Ishikawa (cell line): ENCODE measurements around the gene CLTCL1.

Experiments
- CEBPB ChIP-seq: IDR thresholded peaks from 2 replicates; pipeline ENCODE4 v1.6.1; 2012
- CREB1 ChIP-seq: IDR thresholded peaks from 2 replicates; pipeline ENCODE4 v1.6.1; 2012; ENCODE audit warnings: low read depth
- EGR1 ChIP-seq: IDR thresholded peaks from 2 replicates; pipeline ENCODE4 v1.6.1; 2012
- EP300 ChIP-seq: IDR thresholded peaks from 2 replicates; pipeline ENCODE4 v1.6.1; 2012; ENCODE audit warnings: borderline replicate concordance
- FOXM1 ChIP-seq: IDR thresholded peaks from 2 replicates; pipeline ENCODE4 v1.6.1; 2012; ENCODE audit warnings: low read depth, borderline replicate concordance
- NFIC ChIP-seq: IDR thresholded peaks from 2 replicates; pipeline ENCODE4 v1.6.1; 2012
- RAD21 ChIP-seq: IDR thresholded peaks from 2 replicates; pipeline ENCODE4 v1.6.1; 2012; ENCODE audit warnings: low read depth
- TAF1 ChIP-seq: IDR thresholded peaks from 2 replicates; pipeline ENCODE4 v1.6.1; 2012; ENCODE audit warnings: low read depth, mild to moderate bottlenecking
- TCF12 ChIP-seq: IDR thresholded peaks from 2 replicates; pipeline ENCODE4 v1.6.1; 2012; ENCODE audit warnings: low read depth
- TEAD4 ChIP-seq: IDR thresholded peaks from 2 replicates; pipeline ENCODE4 v1.6.1; 2012
- YY1 ChIP-seq: IDR thresholded peaks from 2 replicates; pipeline ENCODE4 v1.6.1; 2012; ENCODE audit warnings: low read depth
- ZBTB7A ChIP-seq: IDR thresholded peaks from 2 replicates; pipeline ENCODE4 v1.6.1; 2012; ENCODE audit warnings: low read depth
- TF ChIP-seq, protein P1 (sequence below): IDR thresholded peaks from 2 replicates; pipeline ENCODE4 v1.6.1; 2012
- TF ChIP-seq, protein P2 (sequence below): IDR thresholded peaks from 2 replicates; pipeline ENCODE4 v1.6.1; 2012
- TF ChIP-seq, protein P3 (sequence below): IDR thresholded peaks from 2 replicates; pipeline ENCODE4 v1.6.1; 2012; ENCODE audit warnings: low read depth, mild to moderate bottlenecking

CLTCL1 gene

DNA sequence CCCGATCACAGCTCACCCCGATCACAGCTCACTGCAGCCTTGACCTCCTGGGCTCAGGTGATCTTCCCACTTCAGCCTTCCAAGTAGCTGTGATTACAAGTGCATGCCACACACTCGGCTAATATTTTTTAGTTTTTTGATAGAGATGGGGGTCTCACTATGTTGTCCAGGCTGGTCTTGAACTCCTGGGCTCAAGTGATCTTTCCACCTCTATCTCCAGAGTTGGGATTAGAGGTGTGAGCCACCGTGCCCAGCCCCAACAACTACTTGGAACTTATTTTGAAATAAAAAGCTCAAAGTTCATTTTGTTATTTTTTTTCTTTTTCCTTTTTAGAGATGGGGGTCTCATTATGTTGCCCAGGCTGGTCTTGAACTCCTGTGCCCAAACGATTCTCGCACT, 85.2 kb downstream of the CLTCL1 start:
- TF ChIP-seq TCF12 (no peak), TEAD4 (no peak), CREB1 (no peak)

DNA sequence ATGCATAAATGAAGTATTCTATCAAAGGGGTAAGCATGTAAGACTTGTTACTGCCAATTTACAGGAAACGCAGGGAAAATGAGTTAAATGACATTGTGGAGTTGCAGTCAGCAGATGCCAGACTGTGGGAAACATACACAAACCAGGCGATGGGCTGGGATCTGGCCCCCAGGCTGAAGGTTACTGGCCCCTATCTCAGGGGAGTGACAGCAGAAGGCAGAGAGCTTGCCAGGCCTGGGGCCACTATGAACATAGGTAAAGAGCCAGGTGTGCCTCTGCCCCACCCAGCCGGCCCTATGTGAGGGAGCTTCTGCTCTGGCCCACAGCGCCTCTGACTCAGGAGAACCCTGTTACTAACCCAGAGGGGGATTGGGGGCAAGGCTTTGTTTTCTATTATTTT, 86.9 kb downstream of the CLTCL1 start:
- no peak for TF ChIP-seq CEBPB
- TF ChIP-seq FOXM1: no peak
- no peak for TF ChIP-seq TCF12
- no peak for TF ChIP-seq YY1
- TF ChIP-seq CREB1: no peak
- TF ChIP-seq EGR1: no peak
- TF ChIP-seq EP300: no peak
- no peak for TF ChIP-seq TAF1
- TF ChIP-seq TEAD4: no peak
- TF ChIP-seq, protein P1, sequence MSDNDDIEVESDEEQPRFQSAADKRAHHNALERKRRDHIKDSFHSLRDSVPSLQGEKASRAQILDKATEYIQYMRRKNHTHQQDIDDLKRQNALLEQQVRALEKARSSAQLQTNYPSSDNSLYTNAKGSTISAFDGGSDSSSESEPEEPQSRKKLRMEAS: no peak
- TF ChIP-seq ZBTB7A: no peak
- TF ChIP-seq, protein P2, sequence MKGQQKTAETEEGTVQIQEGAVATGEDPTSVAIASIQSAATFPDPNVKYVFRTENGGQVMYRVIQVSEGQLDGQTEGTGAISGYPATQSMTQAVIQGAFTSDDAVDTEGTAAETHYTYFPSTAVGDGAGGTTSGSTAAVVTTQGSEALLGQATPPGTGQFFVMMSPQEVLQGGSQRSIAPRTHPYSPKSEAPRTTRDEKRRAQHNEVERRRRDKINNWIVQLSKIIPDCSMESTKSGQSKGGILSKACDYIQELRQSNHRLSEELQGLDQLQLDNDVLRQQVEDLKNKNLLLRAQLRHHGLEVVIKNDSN: no peak
- no peak for TF ChIP-seq NFIC
- TF ChIP-seq, protein P3, sequence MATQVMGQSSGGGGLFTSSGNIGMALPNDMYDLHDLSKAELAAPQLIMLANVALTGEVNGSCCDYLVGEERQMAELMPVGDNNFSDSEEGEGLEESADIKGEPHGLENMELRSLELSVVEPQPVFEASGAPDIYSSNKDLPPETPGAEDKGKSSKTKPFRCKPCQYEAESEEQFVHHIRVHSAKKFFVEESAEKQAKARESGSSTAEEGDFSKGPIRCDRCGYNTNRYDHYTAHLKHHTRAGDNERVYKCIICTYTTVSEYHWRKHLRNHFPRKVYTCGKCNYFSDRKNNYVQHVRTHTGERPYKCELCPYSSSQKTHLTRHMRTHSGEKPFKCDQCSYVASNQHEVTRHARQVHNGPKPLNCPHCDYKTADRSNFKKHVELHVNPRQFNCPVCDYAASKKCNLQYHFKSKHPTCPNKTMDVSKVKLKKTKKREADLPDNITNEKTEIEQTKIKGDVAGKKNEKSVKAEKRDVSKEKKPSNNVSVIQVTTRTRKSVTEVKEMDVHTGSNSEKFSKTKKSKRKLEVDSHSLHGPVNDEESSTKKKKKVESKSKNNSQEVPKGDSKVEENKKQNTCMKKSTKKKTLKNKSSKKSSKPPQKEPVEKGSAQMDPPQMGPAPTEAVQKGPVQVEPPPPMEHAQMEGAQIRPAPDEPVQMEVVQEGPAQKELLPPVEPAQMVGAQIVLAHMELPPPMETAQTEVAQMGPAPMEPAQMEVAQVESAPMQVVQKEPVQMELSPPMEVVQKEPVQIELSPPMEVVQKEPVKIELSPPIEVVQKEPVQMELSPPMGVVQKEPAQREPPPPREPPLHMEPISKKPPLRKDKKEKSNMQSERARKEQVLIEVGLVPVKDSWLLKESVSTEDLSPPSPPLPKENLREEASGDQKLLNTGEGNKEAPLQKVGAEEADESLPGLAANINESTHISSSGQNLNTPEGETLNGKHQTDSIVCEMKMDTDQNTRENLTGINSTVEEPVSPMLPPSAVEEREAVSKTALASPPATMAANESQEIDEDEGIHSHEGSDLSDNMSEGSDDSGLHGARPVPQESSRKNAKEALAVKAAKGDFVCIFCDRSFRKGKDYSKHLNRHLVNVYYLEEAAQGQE: no peak

DNA sequence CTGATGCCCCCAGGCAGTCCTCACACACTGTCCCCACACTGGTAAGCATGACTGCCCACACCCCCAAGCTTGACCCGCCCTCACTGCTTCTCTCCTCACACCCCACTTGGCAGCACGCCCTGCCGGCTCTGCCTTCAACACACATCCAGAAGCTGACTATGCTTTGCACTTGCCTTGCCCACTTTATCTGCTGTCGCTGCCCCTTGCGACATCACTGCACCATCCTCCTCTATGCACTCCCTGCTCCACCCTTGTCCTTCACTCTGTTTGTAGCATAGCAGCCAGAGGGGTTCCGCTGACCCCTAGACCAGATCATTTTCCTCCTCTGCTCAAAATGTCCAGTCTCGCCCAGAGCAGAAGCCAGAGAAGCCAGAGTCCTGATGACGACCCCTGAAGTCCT, 87.7 kb downstream of the CLTCL1 start:
- no peak for TF ChIP-seq FOXM1
- TF ChIP-seq CREB1: no peak
- TF ChIP-seq NFIC: no peak
- TF ChIP-seq, protein P2: no peak
- no peak for TF ChIP-seq EGR1
- TF ChIP-seq, protein P1: no peak
- TF ChIP-seq, protein P3: no peak
- TF ChIP-seq TCF12: no peak
- no peak for TF ChIP-seq CEBPB
- no peak for TF ChIP-seq RAD21
- TF ChIP-seq TAF1: no peak
- no peak for TF ChIP-seq EP300
- no peak for TF ChIP-seq TEAD4
- no peak for TF ChIP-seq ZBTB7A
- TF ChIP-seq YY1: no peak

DNA sequence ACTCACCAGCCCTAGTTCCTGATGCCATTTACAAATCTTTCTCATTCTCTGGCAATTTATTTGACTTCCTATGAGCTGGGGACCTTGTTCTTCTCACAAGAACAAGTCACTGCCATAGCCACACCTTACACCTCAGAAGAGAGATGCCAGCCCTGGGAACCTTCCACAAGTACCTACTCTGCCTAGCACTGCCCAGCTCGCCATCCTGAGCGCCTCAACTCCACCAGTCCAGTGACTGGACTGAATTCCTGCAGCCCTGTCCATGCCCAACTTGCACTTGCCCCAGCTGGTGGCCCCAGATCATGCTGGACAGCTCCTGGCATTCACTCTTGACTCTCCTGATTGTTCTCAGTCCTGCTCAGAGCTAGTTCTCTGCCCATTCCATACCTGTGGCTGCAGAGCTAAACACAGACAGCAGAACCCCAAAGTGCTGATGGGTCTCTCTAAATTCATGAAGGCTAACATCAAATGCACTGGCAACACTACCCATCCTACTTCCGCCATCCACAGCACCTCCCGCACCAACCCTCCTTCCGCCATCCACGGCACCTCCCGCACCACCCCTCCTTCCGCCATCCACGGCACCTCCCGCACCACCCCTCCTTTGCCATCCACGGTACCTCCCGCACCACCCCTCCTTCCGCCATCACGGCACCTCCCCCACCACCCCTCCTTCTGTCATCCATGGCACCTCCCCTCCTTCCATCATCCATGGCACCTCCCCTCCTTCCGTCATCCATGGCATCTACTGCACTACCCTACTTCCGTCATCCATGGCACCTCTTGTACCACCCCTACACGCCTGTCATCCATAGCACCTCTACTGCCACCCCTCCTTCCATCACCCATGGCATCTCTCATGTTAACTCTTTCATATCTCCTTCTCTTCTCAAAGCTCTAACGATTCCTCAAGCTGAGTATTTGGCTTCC, 89.4 kb downstream of the CLTCL1 start:
- TF ChIP-seq YY1 (no peak), NFIC (no peak), CEBPB (no peak), ZBTB7A (no peak), TEAD4 (0 out of 2 replicates have a peak, but pooled peaks have one; percentile 29), EP300 (no peak), TCF12 (no peak), FOXM1 (no peak), RAD21 (no peak), TAF1 (no peak)
- TF ChIP-seq, protein P1: no peak
- TF ChIP-seq, protein P2: no peak
- TF ChIP-seq, protein P3: peak; percentile 83
